Thyroid gland (tissue), 4 donors: Measurements from ENCODE around the gene FBXL7. TPM values are rescaled to one million over a fixed set of nuclear protein-coding genes. Genes with fewer than 3 reads are reported as not detected.

Source experiments
- DNase-seq, 2 donors: peaks; one replicate each; pipeline ENCODE4 v3.0.0-alpha.2; 2019
- H3K27ac ChIP-seq, 3 donors: fragments of 200-600 bp; sonication (generic); 1 replicate in 2 of 3; 2 replicates in 1 of 3; pipeline ENCODE4 v1.5.1; 2016 to 2019; ENCODE audit warnings: mild to moderate bottlenecking in 1 of 3, moderate library complexity in 1 of 3
- H3K27me3 ChIP-seq: fragments of 200-600 bp; sonication (generic); one replicate; pipeline ENCODE4 v1.5.1; 2019
- H3K36me3 ChIP-seq, 2 donors: fragments of 200-600 bp; sonication (generic); one replicate each; pipeline ENCODE4 v1.5.1; 2016 to 2019
- H3K4me1 ChIP-seq, 2 donors: fragments of 200-600 bp; sonication (generic); one replicate each; pipeline ENCODE4 v1.5.1; 2017 to 2019
- H3K4me3 ChIP-seq, 3 donors: fragments of 200-600 bp; sonication (generic); replicated peaks in 1 of 3; 1 replicate in 2 of 3; 2 replicates in 1 of 3; pipeline ENCODE4 v1.5.1; 2016; ENCODE audit warnings: mild to moderate bottlenecking in 1 of 3
- H3K9me3 ChIP-seq: fragments of 200-600 bp; sonication (generic); one replicate; pipeline ENCODE4 v1.5.1; 2017
- CTCF ChIP-seq, 6 experiments: fragments of 200-600 bp in 3 of 6; fragments of 450-650 bp in 3 of 6; sonication (generic) in 3 of 6; IDR thresholded peaks; one replicate each; pipeline ENCODE4 v1.5.1; 2016 to 2019; ENCODE audit warnings: antibody characterized with exemption in 6 of 6, mild to moderate bottlenecking in 2 of 6, inconsistent platforms in 1 of 6, moderate library complexity in 1 of 6
- POLR2A ChIP-seq, 2 donors: fragments of 450-650 bp; IDR thresholded peaks; one replicate each; pipeline ENCODE4 v1.6.1; 2017; ENCODE audit warnings: antibody characterized with exemption in 2 of 2, mild to moderate bottlenecking in 2 of 2, moderate library complexity in 1 of 2
- WGBS, 2 donors: methylation state at CpG; one replicate each; pipeline ENCODE4 v1.1.5; 2017; 5-methylcytosine and 5-hydroxymethylcytosine counted together
- intact Hi-C: fragments of 100-400 bp; cut with DNase I; formaldehyde crosslinking; loops from one replicate; pipeline ENCODE4 v1.15.1; 2023
- total RNA-seq, 4 donors: library from RNA; depleted of rRNA; stranded (reverse); fragments of >200 nt; gene quantifications; one replicate each; pipeline ENCODE4 v1.2.3, GENCODE V29; 2016

FBXL7 gene
- total RNA-seq, 4 donors from 2014 or later: 6.4 to 11.8 (median 9.2) TPM

- no peak overlapping the region for H3K27ac ChIP-seq
- H3K4me1 ChIP-seq: no peaks in the 10 kb centered on the region
- H3K4me3 ChIP-seq: no peak overlapping the region
- intact Hi-C loops: no loop called here
- no peak for DNase-seq
- TF ChIP-seq POLR2A (IDR thresholded peaks at IDR 0.05) (no peak), CTCF (IDR thresholded peaks at IDR 0.05) (no peak)
- no peaks in the 10 kb centered on the region for H3K36me3 ChIP-seq
- H3K27me3 ChIP-seq: no peaks in the 10 kb centered on the region
- no peaks in the 10 kb centered on the region for H3K9me3 ChIP-seq
These were observed 75.7 kb downstream of the FBXL7 start for GRCh38 chr5:15575666-15576065.

- H3K9me3 ChIP-seq: no peaks in the 10 kb centered on the region
- TF ChIP-seq POLR2A (IDR thresholded peaks at IDR 0.05) (no peak), CTCF (IDR thresholded peaks at IDR 0.05) (no peak)
- no peaks in the 10 kb centered on the region for H3K36me3 ChIP-seq
- H3K27me3 ChIP-seq: no peaks in the 10 kb centered on the region
- intact Hi-C loops: no loop called here
- 64 to 65% methylated on average over 10 of the region's 10 CpGs for WGBS, 2 donors
- DNase-seq: no peak
- H3K4me3 ChIP-seq: no peak overlapping the region
- no peaks in the 10 kb centered on the region for H3K4me1 ChIP-seq
- H3K27ac ChIP-seq: no peak overlapping the region
These were observed 77.2 kb downstream of the FBXL7 start for GRCh38 chr5:15577132-15577531.

GRCh38 chr5:15577831-15578230 is 77.9 kb downstream of the FBXL7 start:
- Histone ChIP-seq H3K27ac (no peak overlapping the region), H3K4me3 (no peak overlapping the region), H3K9me3 (no peaks in the 10 kb centered on the region), H3K4me1 (no peaks in the 10 kb centered on the region), H3K36me3 (no peaks in the 10 kb centered on the region), H3K27me3 (no peaks in the 10 kb centered on the region)
- no peak for DNase-seq
- 65 to 72% methylated on average over 2 of the region's 2 CpGs for WGBS, 2 donors
- TF ChIP-seq POLR2A (IDR thresholded peaks at IDR 0.05): no peak
- TF ChIP-seq CTCF (IDR thresholded peaks at IDR 0.05): no peak
- intact Hi-C loops: no loop called here

GRCh38 chr5:15579193-15579990 is 79.4 kb downstream of the FBXL7 start:
- H3K27ac ChIP-seq: no peak overlapping the region
- TF ChIP-seq CTCF (IDR thresholded peaks at IDR 0.05) (no peak), POLR2A (IDR thresholded peaks at IDR 0.05) (no peak)
- no peak for DNase-seq
- no peaks in the 10 kb centered on the region for H3K4me1 ChIP-seq
- H3K9me3 ChIP-seq: no peaks in the 10 kb centered on the region
- H3K4me3 ChIP-seq: no peak overlapping the region
- 89 to 93% methylated on average over 3 of the region's 3 CpGs for WGBS, 2 donors
- no peaks in the 10 kb centered on the region for H3K36me3 ChIP-seq
- no peaks in the 10 kb centered on the region for H3K27me3 ChIP-seq
- intact Hi-C loops: no loop called here

GRCh38 chr5:15584528-15584927 is 84.5 kb downstream of the FBXL7 start:
- H3K4me3 ChIP-seq: no peak overlapping the region
- TF ChIP-seq POLR2A (IDR thresholded peaks at IDR 0.05) (no peak), CTCF (IDR thresholded peaks at IDR 0.05) (no peak)
- intact Hi-C loops: no loop called here
- no peak overlapping the region for H3K27ac ChIP-seq
- H3K27me3 ChIP-seq: no peaks in the 10 kb centered on the region
- H3K9me3 ChIP-seq: no peaks in the 10 kb centered on the region
- no peaks in the 10 kb centered on the region for H3K36me3 ChIP-seq
- no peak for DNase-seq
- H3K4me1 ChIP-seq: no peaks in the 10 kb centered on the region
- WGBS, 2 donors: 100% methylated on average over 1 of the region's 1 CpG
